ENCODE measurements around the gene KCNS1.

DNA sequence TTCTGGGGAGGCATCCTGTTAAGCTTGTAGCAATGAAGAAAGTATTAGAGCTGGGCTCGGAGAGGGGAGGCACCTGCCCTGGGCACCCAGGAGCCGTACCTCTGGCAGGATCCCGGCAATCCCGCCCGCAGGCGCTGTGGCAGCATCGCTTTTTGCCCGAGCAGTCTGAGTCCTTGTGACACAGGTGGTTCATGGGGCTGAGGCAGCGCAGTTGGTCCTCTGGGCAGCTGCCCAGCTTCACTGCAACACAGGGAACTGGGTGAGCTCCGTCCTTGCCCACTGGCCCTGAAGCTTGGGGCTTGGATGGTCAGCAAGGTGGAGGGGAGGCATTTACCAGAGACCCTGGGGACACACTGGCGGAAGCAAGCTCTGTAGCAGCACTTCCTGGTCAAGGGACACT lies 9.4 kb upstream of the KCNS1 start:
- TF ChIP-seq, protein P1, sequence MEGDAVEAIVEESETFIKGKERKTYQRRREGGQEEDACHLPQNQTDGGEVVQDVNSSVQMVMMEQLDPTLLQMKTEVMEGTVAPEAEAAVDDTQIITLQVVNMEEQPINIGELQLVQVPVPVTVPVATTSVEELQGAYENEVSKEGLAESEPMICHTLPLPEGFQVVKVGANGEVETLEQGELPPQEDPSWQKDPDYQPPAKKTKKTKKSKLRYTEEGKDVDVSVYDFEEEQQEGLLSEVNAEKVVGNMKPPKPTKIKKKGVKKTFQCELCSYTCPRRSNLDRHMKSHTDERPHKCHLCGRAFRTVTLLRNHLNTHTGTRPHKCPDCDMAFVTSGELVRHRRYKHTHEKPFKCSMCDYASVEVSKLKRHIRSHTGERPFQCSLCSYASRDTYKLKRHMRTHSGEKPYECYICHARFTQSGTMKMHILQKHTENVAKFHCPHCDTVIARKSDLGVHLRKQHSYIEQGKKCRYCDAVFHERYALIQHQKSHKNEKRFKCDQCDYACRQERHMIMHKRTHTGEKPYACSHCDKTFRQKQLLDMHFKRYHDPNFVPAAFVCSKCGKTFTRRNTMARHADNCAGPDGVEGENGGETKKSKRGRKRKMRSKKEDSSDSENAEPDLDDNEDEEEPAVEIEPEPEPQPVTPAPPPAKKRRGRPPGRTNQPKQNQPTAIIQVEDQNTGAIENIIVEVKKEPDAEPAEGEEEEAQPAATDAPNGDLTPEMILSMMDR (IDR thresholded peaks at IDR 0.05): no peak
- no peak for TF ChIP-seq POLR2A (IDR thresholded peaks at IDR 0.05)
